Esophagus muscularis mucosa (tissue), 3 donors: ENCODE measurements around the gene DKK2.

ENCODE experiments used
- CTCF ChIP-seq, 3 experiments: fragments of 200-600 bp in 2 of 3; fragments of 450-650 bp in 1 of 3; sonication (generic) in 2 of 3; IDR thresholded peaks; one replicate each; pipeline ENCODE4 v1.5.1; 2017 to 2019; ENCODE audit warnings: antibody characterized with exemption in 3 of 3, mild to moderate bottlenecking in 2 of 3, moderate library complexity in 1 of 3
- EP300 ChIP-seq: sonication (generic); formaldehyde crosslinking; IDR thresholded peaks from one replicate; pipeline ENCODE4 v1.6.1; 2017; ENCODE audit warnings: antibody characterized with exemption

DNA sequence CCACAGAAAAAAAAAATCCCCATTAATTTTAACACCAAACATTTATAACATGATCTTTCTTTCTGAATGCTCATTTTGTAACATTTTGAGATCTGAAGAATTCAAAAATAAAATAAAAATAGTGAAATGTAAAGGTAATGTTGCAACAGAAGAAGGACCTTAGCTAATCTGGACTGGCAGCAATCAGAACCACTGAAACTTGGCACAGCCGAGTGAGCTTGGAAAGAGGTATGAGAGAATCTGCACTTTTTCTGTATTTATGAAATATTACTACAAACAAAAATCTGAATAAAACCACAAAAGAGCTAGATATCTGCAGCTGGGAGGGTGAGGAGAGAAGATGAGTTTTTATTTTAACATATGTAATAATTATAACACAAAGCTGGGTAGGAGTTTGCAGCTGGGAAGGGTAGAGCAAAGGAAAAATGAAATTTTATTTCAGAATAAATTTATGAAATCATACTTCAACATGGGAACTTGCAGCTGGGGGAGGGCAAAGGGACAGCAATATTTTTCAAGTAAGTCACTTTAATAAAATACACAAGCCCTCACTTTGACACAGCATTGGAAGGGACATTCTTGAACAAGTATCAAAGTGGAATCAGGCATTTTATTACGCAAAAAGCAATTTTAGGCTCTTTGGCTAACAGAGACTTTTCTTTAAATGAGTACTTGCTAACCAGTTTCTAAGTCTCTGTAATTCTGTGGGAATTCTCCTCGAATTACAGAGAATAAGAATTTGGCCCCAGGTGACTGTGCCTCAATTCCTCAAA lies 26.7 kb downstream of the DKK2 start:
- TF ChIP-seq CTCF (IDR thresholded peaks at IDR 0.05), result no peak
- TF ChIP-seq EP300, result no peak
